Measurements from ENCODE around the gene FDXR.

Gene FDXR

GRCh38 chr17:74901353-74902135 is 28.8 kb upstream of the FDXR start:
- H3K9ac ChIP-seq: no peak overlapping the region
- no peaks in the 10 kb centered on the region for H4K20me1 ChIP-seq (ENCODE audit: insufficient read depth)
- H3K4me2 ChIP-seq: no peak overlapping the region
- no peaks in the 10 kb centered on the region for H3K79me2 ChIP-seq (ENCODE audit: insufficient read depth, low read depth)
- peaks cover 73% of the 10 kb centered on the region for H3K27me3 ChIP-seq (ENCODE audit: insufficient read depth, low read depth)
- no peak overlapping the region for H3K27ac ChIP-seq
- no peaks in the 10 kb centered on the region for H3K4me1 ChIP-seq (ENCODE audit: low read depth, poor library complexity, severe bottlenecking)
- no peak overlapping the region for H3K4me3 ChIP-seq (IDR thresholded peaks at IDR 0.05; ENCODE audit: insufficient read depth, low read depth, low read length)
- H2AFZ ChIP-seq (ENCODE audit: low read depth): no peak overlapping the region
- H3K36me3 ChIP-seq (ENCODE audit: insufficient read depth): no peaks in the 10 kb centered on the region
- TF ChIP-seq CTCF (conservative IDR thresholded peaks at IDR 0.05; ENCODE audit: low read depth, low read length): no peak

DNA sequence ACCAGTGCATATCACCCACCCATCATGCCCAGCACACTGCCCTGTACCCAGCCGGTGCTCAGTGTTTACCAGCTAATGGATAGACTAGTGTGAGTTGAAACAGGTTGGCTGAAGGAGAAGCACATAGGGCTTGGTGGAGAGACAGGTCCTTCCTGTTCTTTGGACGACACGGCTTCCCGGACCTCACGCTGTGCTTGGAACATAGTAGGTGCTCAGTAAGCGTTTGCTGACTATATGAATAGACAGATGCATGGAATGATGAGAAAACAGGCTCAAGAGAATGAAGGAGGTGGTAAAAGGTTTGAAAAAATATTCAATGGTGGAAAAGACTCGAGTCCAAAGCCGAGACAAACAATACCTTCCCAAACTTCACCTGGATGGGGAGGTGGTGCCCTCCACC is 27.4 kb upstream of the FDXR start:
- Histone ChIP-seq H3K27ac (no peak overlapping the region), H3K79me2 (ENCODE audit: insufficient read depth, low read depth) (no peaks in the 10 kb centered on the region), H2AFZ (ENCODE audit: low read depth) (no peak overlapping the region), H3K4me3 (IDR thresholded peaks at IDR 0.05; ENCODE audit: insufficient read depth, low read depth, low read length) (no peak overlapping the region), H4K20me1 (ENCODE audit: insufficient read depth) (no peaks in the 10 kb centered on the region), H3K9ac (no peak overlapping the region), H3K4me2 (no peak overlapping the region), H3K4me1 (ENCODE audit: low read depth, poor library complexity, severe bottlenecking) (no peaks in the 10 kb centered on the region), H3K27me3 (ENCODE audit: insufficient read depth, low read depth) (peaks cover 76% of the 10 kb centered on the region; the same call in 1 of the 2 replicates), H3K36me3 (ENCODE audit: insufficient read depth) (no peaks in the 10 kb centered on the region)
- no peak for TF ChIP-seq CTCF (conservative IDR thresholded peaks at IDR 0.05; ENCODE audit: low read depth, low read length)

GRCh38 chr17:74898376-74898946 is 25.7 kb upstream of the FDXR start:
- no peak for TF ChIP-seq CTCF (conservative IDR thresholded peaks at IDR 0.05; ENCODE audit: low read depth, low read length)
- H3K79me2 ChIP-seq (ENCODE audit: insufficient read depth, low read depth): no peaks in the 10 kb centered on the region
- H3K27me3 ChIP-seq (ENCODE audit: insufficient read depth, low read depth): peaks cover 75% of the 10 kb centered on the region
- no peak overlapping the region for H3K27ac ChIP-seq
- H3K4me2 ChIP-seq: no peak overlapping the region
- no peak overlapping the region for H2AFZ ChIP-seq (ENCODE audit: low read depth)
- no peaks in the 10 kb centered on the region for H3K4me1 ChIP-seq (ENCODE audit: low read depth, poor library complexity, severe bottlenecking)
- no peaks in the 10 kb centered on the region for H4K20me1 ChIP-seq (ENCODE audit: insufficient read depth)
- no peak overlapping the region for H3K4me3 ChIP-seq (IDR thresholded peaks at IDR 0.05; ENCODE audit: insufficient read depth, low read depth, low read length)
- H3K9ac ChIP-seq: no peak overlapping the region
- H3K36me3 ChIP-seq (ENCODE audit: insufficient read depth): no peaks in the 10 kb centered on the region

GRCh38 chr17:74893936-74894671 is 21.3 kb upstream of the FDXR start:
- H3K9ac ChIP-seq: no peak overlapping the region
- H3K36me3 ChIP-seq (ENCODE audit: insufficient read depth): no peaks in the 10 kb centered on the region
- no peak overlapping the region for H3K27ac ChIP-seq
- H3K4me1 ChIP-seq (ENCODE audit: low read depth, poor library complexity, severe bottlenecking): no peaks in the 10 kb centered on the region
- H3K4me3 ChIP-seq (IDR thresholded peaks at IDR 0.05; ENCODE audit: insufficient read depth, low read depth, low read length): no peak overlapping the region
- no peak overlapping the region for H3K4me2 ChIP-seq
- no peak overlapping the region for H2AFZ ChIP-seq (ENCODE audit: low read depth)
- H3K79me2 ChIP-seq (ENCODE audit: insufficient read depth, low read depth): no peaks in the 10 kb centered on the region
- peaks cover 88% of the 10 kb centered on the region for H3K27me3 ChIP-seq (ENCODE audit: insufficient read depth, low read depth)
- no peaks in the 10 kb centered on the region for H4K20me1 ChIP-seq (ENCODE audit: insufficient read depth)
- TF ChIP-seq CTCF (conservative IDR thresholded peaks at IDR 0.05; ENCODE audit: low read depth, low read length): no peak
